H9 (cell line): ENCODE data around the gene ARFGEF2. TPM values are rescaled to one million over a fixed set of nuclear protein-coding genes. Genes with fewer than 3 reads are reported as not detected.

Experiments used
- total RNA-seq: library from RNA; stranded (reverse); gene quantifications from 2 replicates; pipeline ENCODE4 v1.2.1, GENCODE V29; 2021

The ARFGEF2 gene
- total RNA-seq, 1 experiment from 2014 or later = 16.6 TPM

Other genes starting within 250 kb of the ARFGEF2 start
- 5.4 and 6.6 TPM in 2 replicates for gene PREX1, start 93.7 kb upstream of the ARFGEF2 start, total RNA-seq
- 244 and 246 TPM in 2 replicates for gene CSE1L, start 124.6 kb downstream of the ARFGEF2 start, total RNA-seq